ENCODE results near the gene IKZF2.

The IKZF2 gene

DNA sequence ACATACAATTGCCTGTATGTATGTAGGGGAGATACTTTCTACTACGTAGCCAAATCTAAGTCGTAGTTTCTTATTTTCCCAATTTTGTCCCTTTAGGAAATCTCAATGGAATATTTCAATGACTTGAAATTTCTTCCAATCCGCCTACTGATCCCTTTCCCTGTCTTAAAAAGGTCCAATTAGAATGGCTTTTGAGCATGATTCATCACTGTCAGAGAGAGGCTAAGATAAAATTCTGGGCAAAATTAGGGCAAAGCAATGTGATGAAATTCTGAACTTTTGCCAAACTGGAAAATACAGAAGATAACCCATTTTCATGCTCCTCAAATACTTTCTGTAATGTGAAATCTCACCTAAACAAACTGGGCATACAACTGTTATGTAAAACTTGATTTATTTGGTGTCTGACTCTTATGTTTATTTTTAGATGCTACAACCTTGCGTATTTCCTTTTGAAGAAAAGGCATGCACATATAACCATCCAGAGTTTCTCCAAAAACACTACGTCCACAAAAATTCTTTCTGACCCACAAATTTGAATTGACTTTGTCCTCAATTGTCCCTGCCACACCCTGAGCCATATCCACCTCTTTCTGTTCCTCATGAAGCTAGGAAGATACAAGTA, 147.1 kb downstream of the IKZF2 start:
- H3K4me3 ChIP-seq (ENCODE audit: low read length): no peak overlapping the region
- DNase-seq (ENCODE audit: low read depth): no peak
- TF ChIP-seq, protein P1, sequence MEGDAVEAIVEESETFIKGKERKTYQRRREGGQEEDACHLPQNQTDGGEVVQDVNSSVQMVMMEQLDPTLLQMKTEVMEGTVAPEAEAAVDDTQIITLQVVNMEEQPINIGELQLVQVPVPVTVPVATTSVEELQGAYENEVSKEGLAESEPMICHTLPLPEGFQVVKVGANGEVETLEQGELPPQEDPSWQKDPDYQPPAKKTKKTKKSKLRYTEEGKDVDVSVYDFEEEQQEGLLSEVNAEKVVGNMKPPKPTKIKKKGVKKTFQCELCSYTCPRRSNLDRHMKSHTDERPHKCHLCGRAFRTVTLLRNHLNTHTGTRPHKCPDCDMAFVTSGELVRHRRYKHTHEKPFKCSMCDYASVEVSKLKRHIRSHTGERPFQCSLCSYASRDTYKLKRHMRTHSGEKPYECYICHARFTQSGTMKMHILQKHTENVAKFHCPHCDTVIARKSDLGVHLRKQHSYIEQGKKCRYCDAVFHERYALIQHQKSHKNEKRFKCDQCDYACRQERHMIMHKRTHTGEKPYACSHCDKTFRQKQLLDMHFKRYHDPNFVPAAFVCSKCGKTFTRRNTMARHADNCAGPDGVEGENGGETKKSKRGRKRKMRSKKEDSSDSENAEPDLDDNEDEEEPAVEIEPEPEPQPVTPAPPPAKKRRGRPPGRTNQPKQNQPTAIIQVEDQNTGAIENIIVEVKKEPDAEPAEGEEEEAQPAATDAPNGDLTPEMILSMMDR (conservative IDR thresholded peaks at IDR 0.05; ENCODE audit: low read length): no peak

- H3K4me3 ChIP-seq (ENCODE audit: low read length): no peak overlapping the region
- TF ChIP-seq, protein P1 (conservative IDR thresholded peaks at IDR 0.05; ENCODE audit: low read length): no peak
- no peak for DNase-seq (ENCODE audit: low read depth)
Measured at GRCh38 chr2:213002383-213002782, 149.0 kb downstream of the IKZF2 start.

GRCh38 chr2:213001297-213001910, 150.0 kb downstream of the IKZF2 start:
- TF ChIP-seq, protein P1 (conservative IDR thresholded peaks at IDR 0.05; ENCODE audit: low read length): no peak
- DNase-seq (ENCODE audit: low read depth): no peak
- no peak overlapping the region for H3K4me3 ChIP-seq (ENCODE audit: low read length)

DNA sequence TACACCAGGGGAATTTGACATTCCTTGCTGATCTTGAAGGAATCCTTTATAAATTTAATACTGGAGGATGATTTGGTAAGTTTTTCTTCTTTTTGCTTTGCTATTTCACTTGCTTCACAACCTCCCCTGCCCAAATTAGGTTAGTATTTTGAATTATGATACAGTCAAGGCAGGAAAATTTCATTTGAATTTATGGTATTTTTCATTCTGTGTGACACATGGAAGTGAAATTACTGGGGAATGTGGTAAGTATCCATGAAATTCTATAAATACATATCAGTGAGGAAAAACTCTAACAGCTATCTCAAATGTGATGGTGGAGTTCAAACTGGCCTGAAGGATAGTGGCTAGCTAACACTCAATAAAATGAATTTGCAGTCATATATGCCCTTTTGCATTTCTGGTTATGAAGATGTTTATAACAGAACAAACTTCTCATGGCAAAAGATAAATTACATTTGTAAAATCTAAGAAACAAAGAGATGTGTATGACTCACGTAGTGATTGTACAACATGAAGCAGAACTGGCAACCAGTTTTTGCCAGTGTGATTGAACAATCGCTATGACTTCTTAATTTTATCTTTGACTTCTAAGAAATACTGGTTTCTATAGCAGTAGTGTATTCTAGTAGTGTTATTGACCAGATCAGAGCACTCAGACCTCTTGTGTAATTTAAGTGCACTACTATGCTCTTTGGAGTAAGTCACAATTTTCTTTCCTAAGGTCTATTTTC, 152.6 kb downstream of the IKZF2 start:
- no peak overlapping the region for H3K4me3 ChIP-seq (ENCODE audit: low read length)
- TF ChIP-seq, protein P1 (conservative IDR thresholded peaks at IDR 0.05; ENCODE audit: low read length): no peak
- DNase-seq (ENCODE audit: low read depth): no peak

GRCh38 chr2:212997526-212998020, 153.8 kb downstream of the IKZF2 start:
- no peak for DNase-seq (ENCODE audit: low read depth)
- TF ChIP-seq, protein P1 (conservative IDR thresholded peaks at IDR 0.05; ENCODE audit: low read length): no peak
- no peak overlapping the region for H3K4me3 ChIP-seq (ENCODE audit: low read length)

DNA sequence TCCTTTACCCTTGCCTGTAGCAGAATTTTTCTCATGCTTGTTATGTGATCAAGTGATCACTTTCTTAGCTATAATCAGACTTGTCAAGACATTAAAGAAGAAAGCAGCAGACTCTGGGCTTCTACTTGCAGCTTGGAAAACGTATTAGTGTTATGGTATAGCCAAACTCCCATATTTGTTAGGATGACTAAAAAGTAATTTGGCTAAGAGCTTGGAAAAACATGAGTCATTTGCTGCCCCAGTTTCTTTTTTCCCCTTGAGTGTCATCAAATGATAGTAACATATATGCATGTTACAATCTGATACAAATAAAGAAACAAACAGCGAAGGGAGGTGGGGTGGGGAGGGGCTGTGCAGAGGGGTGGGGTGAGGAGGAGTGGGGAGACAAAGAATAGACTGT, 155.5 kb downstream of the IKZF2 start:
- TF ChIP-seq, protein P1 (conservative IDR thresholded peaks at IDR 0.05; ENCODE audit: low read length): no peak
- H3K4me3 ChIP-seq (ENCODE audit: low read length): no peak overlapping the region
- no peak for DNase-seq (ENCODE audit: low read depth)

Data from AG10803 (cell line).